H9 (cell line): Measurements from ENCODE around the gene SLFN5. TPM values are rescaled to one million over a fixed set of nuclear protein-coding genes. Genes with fewer than 3 reads are reported as not detected.
"Not testable (repeated sequence)": the region's sequence is repeated elsewhere in the genome, so short reads cannot be mapped to it uniquely, and the experiment has no call there.

Source experiments
- DNase-seq: peaks from one replicate; pipeline ENCODE4 v3.0.0-alpha.2; 2017
- H2AFZ ChIP-seq: one replicate; pipeline ENCODE4 v1.6.1; 2013; ENCODE audit warnings: mild to moderate bottlenecking, low read length, control low read depth, moderate library complexity
- H2AK5ac ChIP-seq: 2 replicates; pipeline ENCODE4 v1.6.1; 2013; ENCODE audit warnings: low read length, control low read depth, mixed read lengths; ENCODE audit not compliant: insufficient read length
- H2BK120ac ChIP-seq: one replicate; pipeline ENCODE4 v1.6.1; 2013; ENCODE audit warnings: low read depth, mild to moderate bottlenecking, low read length, control low read depth, inconsistent platforms; ENCODE audit not compliant: poor library complexity, severe bottlenecking
- H2BK12ac ChIP-seq: 2 replicates; pipeline ENCODE4 v1.6.1; 2013; ENCODE audit warnings: low read length, control low read depth, mixed read lengths, low read depth; ENCODE audit not compliant: insufficient read length
- H2BK15ac ChIP-seq: 2 replicates; pipeline ENCODE4 v1.6.1; 2013; ENCODE audit warnings: low read depth, low read length, control low read depth
- H2BK20ac ChIP-seq: one replicate; pipeline ENCODE4 v1.6.1; 2013; ENCODE audit warnings: low read depth, mild to moderate bottlenecking, low read length, control low read depth, inconsistent platforms; ENCODE audit not compliant: poor library complexity, severe bottlenecking
- H2BK5ac ChIP-seq: 2 replicates; pipeline ENCODE4 v1.6.1; 2013; ENCODE audit warnings: low read length, control low read depth, mixed read lengths; ENCODE audit not compliant: insufficient read length
- H3K14ac ChIP-seq: 2 replicates; pipeline ENCODE4 v1.6.1; 2013; ENCODE audit warnings: low read length, control low read depth; ENCODE audit not compliant: insufficient read depth
- H3K18ac ChIP-seq: 2 replicates; pipeline ENCODE4 v1.6.1; 2013; ENCODE audit warnings: low read depth, mild to moderate bottlenecking, mixed read lengths, low read length, control low read depth; ENCODE audit not compliant: insufficient read length
- H3K23ac ChIP-seq: 2 replicates; pipeline ENCODE4 v1.6.1; 2013; ENCODE audit warnings: low read length, control low read depth, mixed read lengths, low read depth; ENCODE audit not compliant: insufficient read length
- H3K23me2 ChIP-seq: 2 replicates; pipeline ENCODE4 v1.6.1; 2013; ENCODE audit warnings: low read depth, mild to moderate bottlenecking, mixed read lengths, low read length, control low read depth; ENCODE audit not compliant: insufficient read length, poor library complexity, severe bottlenecking
- H3K27ac ChIP-seq: 2 replicates; pipeline ENCODE4 v1.5.1; 2013; ENCODE audit warnings: low read length, control low read depth, mixed read lengths, low read depth; ENCODE audit not compliant: insufficient read length
- H3K27me3 ChIP-seq: 2 replicates; pipeline ENCODE4 v1.6.1; 2013; ENCODE audit warnings: low read length, control low read depth, inconsistent platforms; ENCODE audit not compliant: insufficient read depth
- H3K4ac ChIP-seq: 2 replicates; pipeline ENCODE4 v1.6.1; 2013; ENCODE audit warnings: low read depth, mild to moderate bottlenecking, control low read depth, inconsistent platforms, low read length, moderate library complexity
- H3K4me1 ChIP-seq: 2 replicates; pipeline ENCODE4 v1.6.1; 2013; ENCODE audit warnings: low read length, control low read depth, inconsistent platforms; ENCODE audit not compliant: insufficient read depth
- H3K4me2 ChIP-seq: 2 replicates; pipeline ENCODE4 v1.6.1; 2013; ENCODE audit warnings: low read length, control low read depth, mixed read lengths; ENCODE audit not compliant: insufficient read length, insufficient read depth
- H3K56ac ChIP-seq: 2 replicates; pipeline ENCODE4 v1.6.1; 2013; ENCODE audit warnings: low read depth, mild to moderate bottlenecking, mixed read lengths, low read length, control low read depth; ENCODE audit not compliant: insufficient read length
- H3K79me1 ChIP-seq: 2 replicates; pipeline ENCODE4 v1.6.1; 2013; ENCODE audit warnings: low read depth, mild to moderate bottlenecking, moderate library complexity, low read length, control low read depth, inconsistent platforms; ENCODE audit not compliant: insufficient read depth, poor library complexity, severe bottlenecking
- H3K79me2 ChIP-seq: 2 replicates; pipeline ENCODE4 v1.6.1; 2013; ENCODE audit warnings: low read length, control low read depth, inconsistent platforms; ENCODE audit not compliant: insufficient read depth
- H3K9ac ChIP-seq: 2 replicates; pipeline ENCODE4 v1.6.1; 2013; ENCODE audit warnings: low read length, control low read depth, mixed read lengths; ENCODE audit not compliant: insufficient read length; ENCODE audit errors: extremely low read depth
- H3K9me3 ChIP-seq: one replicate; pipeline ENCODE4 v1.6.1; 2013; ENCODE audit warnings: low read depth, low read length, inconsistent platforms; ENCODE audit not compliant: control insufficient read depth
- H3T11ph ChIP-seq: one replicate; pipeline ENCODE4 v1.6.1; 2013; ENCODE audit warnings: mild to moderate bottlenecking, low read length, control low read depth, inconsistent platforms
- H4K20me1 ChIP-seq: one replicate; pipeline ENCODE4 v1.6.1; 2013; ENCODE audit not compliant: control insufficient read depth, insufficient read length, insufficient read depth
- H4K5ac ChIP-seq: 2 replicates; pipeline ENCODE4 v1.6.1; 2013; ENCODE audit warnings: low read depth, mild to moderate bottlenecking, mixed read lengths, low read length, control low read depth; ENCODE audit not compliant: insufficient read length
- H4K8ac ChIP-seq: replicated peaks from 2 replicates; pipeline ENCODE4 v1.6.1; 2013; ENCODE audit warnings: low read length, control low read depth, mixed read lengths, low read depth; ENCODE audit not compliant: insufficient read length
- H4K91ac ChIP-seq: 2 replicates; pipeline ENCODE4 v1.6.1; 2013; ENCODE audit warnings: low read depth, mild to moderate bottlenecking, moderate library complexity, mixed read lengths, low read length, control low read depth; ENCODE audit not compliant: insufficient read length
- H3K27ac Mint-ChIP-seq, 3 experiments: 2 replicates in 2 of 3; 3 replicates in 1 of 3; pipeline ENCODE4 v1.8.0; 2020 to 2021; ENCODE audit warnings: mixed read lengths in 3 of 3, mild to moderate bottlenecking in 1 of 3, moderate library complexity in 1 of 3
- H3K27me3 Mint-ChIP-seq: 2 replicates; pipeline ENCODE4 v1.8.0; 2021; ENCODE audit warnings: low read depth, mild to moderate bottlenecking, moderate library complexity, mixed read lengths
- H3K36me3 Mint-ChIP-seq, 3 experiments: 2 replicates in 2 of 3; 3 replicates in 1 of 3; pipeline ENCODE4 v1.8.0; 2020 to 2021; ENCODE audit warnings: low read depth in 3 of 3, mixed read lengths in 3 of 3; ENCODE audit not compliant: insufficient read depth in 1 of 3
- H3K4me1 Mint-ChIP-seq, 2 experiments: 2 replicates each; pipeline ENCODE4 v1.8.0; 2020; ENCODE audit warnings: mixed read lengths in 2 of 2
- H3K4me3 Mint-ChIP-seq, 2 experiments: 2 replicates in 1 of 2; 3 replicates in 1 of 2; pipeline ENCODE4 v1.8.0; 2020 to 2021; ENCODE audit warnings: mild to moderate bottlenecking in 2 of 2, mixed read lengths in 2 of 2, moderate library complexity in 1 of 2
- H3K9me3 Mint-ChIP-seq, 2 experiments: 2 replicates in 1 of 2; 3 replicates in 1 of 2; pipeline ENCODE4 v1.8.0; 2020; ENCODE audit warnings: mild to moderate bottlenecking in 2 of 2, mixed read lengths in 2 of 2, moderate library complexity in 1 of 2
- CTCF ChIP-seq: fragments of 200-600 bp; sonication (generic); conservative IDR thresholded peaks from 3 replicates; pipeline ENCODE4 v1.8.0; 2021; ENCODE audit warnings: antibody characterized with exemption, mild to moderate bottlenecking
- WGBS: extraction: QIAGEN DNeasy Blood & Tissue Kit; methylation state at CpG from one replicate; pipeline ENCODE4 v1.1.7; 2013; ENCODE audit warnings: missing lambda C conversion rate, low lambda C conversion rate, mixed read lengths; ENCODE audit not compliant: insufficient read length; ENCODE audit errors: extremely low coverage; 5-methylcytosine and 5-hydroxymethylcytosine counted together
- total RNA-seq: library from RNA; stranded (reverse); gene quantifications from 2 replicates; pipeline ENCODE4 v1.2.1, GENCODE V29; 2021

The SLFN5 gene
- total RNA-seq, 1 experiment from 2014 or later = 2.9 TPM

GRCh38 chr17:35229638-35230037, 13.2 kb upstream of the SLFN5 start:
- no peak overlapping the region for H4K5ac ChIP-seq
- no peak overlapping the region for H3K27ac ChIP-seq
- no peaks in the 10 kb centered on the region for H3K27me3 ChIP-seq
- no peak overlapping the region for H2BK120ac ChIP-seq
- Mint-ChIP-seq H3K4me1 (peaks cover 0 to 4% of the 10 kb centered on the region in 2 experiments; a peak in 2 of 4 replicates), H3K9me3 (no peaks in the 10 kb centered on the region), H3K27me3 (no peaks in the 10 kb centered on the region; the same call in 1 of the 2 replicates), H3K27ac (no peak overlapping the region), H3K36me3 (no peaks in the 10 kb centered on the region; a peak in 1 of 7 replicates), H3K4me3 (no peak overlapping the region)
- H2BK12ac ChIP-seq = no peak overlapping the region
- no peak overlapping the region for H2BK15ac ChIP-seq
- no CpG with 5 or more reads among the region's 1 CpG for WGBS
- no peaks in the 10 kb centered on the region for H3K9me3 ChIP-seq
- no peak overlapping the region for H3K9ac ChIP-seq
- no peak overlapping the region for H2BK20ac ChIP-seq
- H3K56ac ChIP-seq = no peak overlapping the region
- no peak overlapping the region for H2AFZ ChIP-seq
- no peaks in the 10 kb centered on the region for H3K79me2 ChIP-seq
- H3K23ac ChIP-seq = no peak overlapping the region
- TF ChIP-seq CTCF = no peak
- H3T11ph ChIP-seq = no peak overlapping the region
- no peak overlapping the region for H3K14ac ChIP-seq
- H3K79me1 ChIP-seq = no peaks in the 10 kb centered on the region
- no peak overlapping the region for H3K4ac ChIP-seq
- H4K20me1 ChIP-seq = no peaks in the 10 kb centered on the region
- H3K23me2 ChIP-seq = no peaks in the 10 kb centered on the region
- H4K8ac ChIP-seq = no peak overlapping the region
- no peak for DNase-seq
- no peaks in the 10 kb centered on the region for H3K4me1 ChIP-seq
- H4K91ac ChIP-seq = no peak overlapping the region
- no peak overlapping the region for H2BK5ac ChIP-seq
- H3K4me2 ChIP-seq = no peak overlapping the region
- no peak overlapping the region for H2AK5ac ChIP-seq
- H3K18ac ChIP-seq = no peak overlapping the region

- H3K14ac ChIP-seq, H3K9me3 ChIP-seq, H3K4me1 Mint-ChIP-seq, H2BK15ac ChIP-seq, H3K4ac ChIP-seq, H3K36me3 Mint-ChIP-seq, H2BK5ac ChIP-seq, H4K20me1 ChIP-seq, H3K27ac Mint-ChIP-seq, H3K23ac ChIP-seq, H4K91ac ChIP-seq, H2BK120ac ChIP-seq, H2BK20ac ChIP-seq, H3K56ac ChIP-seq, H3K23me2 ChIP-seq, H3K79me1 ChIP-seq, H3K4me3 Mint-ChIP-seq, H4K5ac ChIP-seq, H2AK5ac ChIP-seq, H3K9ac ChIP-seq, H3T11ph ChIP-seq, DNase-seq, H3K18ac ChIP-seq, H3K27me3 ChIP-seq, H3K4me1 ChIP-seq, H3K4me2 ChIP-seq, H3K9me3 Mint-ChIP-seq, H3K79me2 ChIP-seq, H2BK12ac ChIP-seq, H3K27ac ChIP-seq, H4K8ac ChIP-seq, H2AFZ ChIP-seq: not testable (repeated sequence)
- no CpG with 5 or more reads among the region's 4 CpGs for WGBS
- H3K27me3 Mint-ChIP-seq = peaks cover 22% of the 10 kb centered on the region
Observed at GRCh38 chr17:35234315-35234714, 8.6 kb upstream of the SLFN5 start.
